Fibroblast of villous mesenchyme (primary cell): ENCODE data around the gene TDP1. TPM values are rescaled to one million over a fixed set of nuclear protein-coding genes. Genes with fewer than 3 reads are reported as not detected.

Experiments
- DNase-seq: peaks from one replicate; pipeline ENCODE4 v3.0.0-alpha.2; 2010; ENCODE audit warnings: low read depth
- H3K4me3 ChIP-seq: 2 replicates; pipeline ENCODE4 v1.5.1; 2011; ENCODE audit warnings: low read depth, mild to moderate bottlenecking, low read length
- total RNA-seq: library from RNA; depleted of rRNA; stranded (reverse); fragments of >200 nt; gene quantifications from 2 replicates; pipeline ENCODE4 v1.2.3, GENCODE V29; 2012
- TF ChIP-seq, protein P1 (sequence below): IDR thresholded peaks from 2 replicates; pipeline ENCODE4 v1.5.1; 2012; ENCODE audit warnings: low read depth, mild to moderate bottlenecking, low read length; ENCODE audit not compliant: insufficient read depth

TDP1 gene
- total RNA-seq, 1 donor, result 24.2 TPM

DNA sequence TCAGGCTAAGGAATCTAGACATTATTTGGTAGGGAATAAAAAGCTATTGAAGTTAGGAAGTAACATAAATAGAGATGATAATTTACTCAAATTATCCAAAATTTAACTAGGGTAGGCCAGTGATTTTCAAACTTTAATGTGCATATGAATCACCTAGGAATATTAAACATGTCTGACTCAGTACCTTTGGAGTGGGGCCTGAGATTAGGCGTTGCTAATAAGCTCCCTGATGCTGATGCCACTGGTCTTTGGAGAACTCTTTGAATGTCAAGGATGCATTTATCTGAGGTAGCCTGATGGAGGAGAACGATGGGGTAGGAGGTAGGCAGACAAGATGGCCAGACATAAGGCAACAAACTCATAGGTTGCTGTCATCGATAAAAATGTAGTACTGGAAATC is 34.4 kb upstream of the TDP1 start:
- DNase-seq, result no peak
- no peak overlapping the region for H3K4me3 ChIP-seq
- TF ChIP-seq, protein P1, sequence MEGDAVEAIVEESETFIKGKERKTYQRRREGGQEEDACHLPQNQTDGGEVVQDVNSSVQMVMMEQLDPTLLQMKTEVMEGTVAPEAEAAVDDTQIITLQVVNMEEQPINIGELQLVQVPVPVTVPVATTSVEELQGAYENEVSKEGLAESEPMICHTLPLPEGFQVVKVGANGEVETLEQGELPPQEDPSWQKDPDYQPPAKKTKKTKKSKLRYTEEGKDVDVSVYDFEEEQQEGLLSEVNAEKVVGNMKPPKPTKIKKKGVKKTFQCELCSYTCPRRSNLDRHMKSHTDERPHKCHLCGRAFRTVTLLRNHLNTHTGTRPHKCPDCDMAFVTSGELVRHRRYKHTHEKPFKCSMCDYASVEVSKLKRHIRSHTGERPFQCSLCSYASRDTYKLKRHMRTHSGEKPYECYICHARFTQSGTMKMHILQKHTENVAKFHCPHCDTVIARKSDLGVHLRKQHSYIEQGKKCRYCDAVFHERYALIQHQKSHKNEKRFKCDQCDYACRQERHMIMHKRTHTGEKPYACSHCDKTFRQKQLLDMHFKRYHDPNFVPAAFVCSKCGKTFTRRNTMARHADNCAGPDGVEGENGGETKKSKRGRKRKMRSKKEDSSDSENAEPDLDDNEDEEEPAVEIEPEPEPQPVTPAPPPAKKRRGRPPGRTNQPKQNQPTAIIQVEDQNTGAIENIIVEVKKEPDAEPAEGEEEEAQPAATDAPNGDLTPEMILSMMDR, result no peak

DNA sequence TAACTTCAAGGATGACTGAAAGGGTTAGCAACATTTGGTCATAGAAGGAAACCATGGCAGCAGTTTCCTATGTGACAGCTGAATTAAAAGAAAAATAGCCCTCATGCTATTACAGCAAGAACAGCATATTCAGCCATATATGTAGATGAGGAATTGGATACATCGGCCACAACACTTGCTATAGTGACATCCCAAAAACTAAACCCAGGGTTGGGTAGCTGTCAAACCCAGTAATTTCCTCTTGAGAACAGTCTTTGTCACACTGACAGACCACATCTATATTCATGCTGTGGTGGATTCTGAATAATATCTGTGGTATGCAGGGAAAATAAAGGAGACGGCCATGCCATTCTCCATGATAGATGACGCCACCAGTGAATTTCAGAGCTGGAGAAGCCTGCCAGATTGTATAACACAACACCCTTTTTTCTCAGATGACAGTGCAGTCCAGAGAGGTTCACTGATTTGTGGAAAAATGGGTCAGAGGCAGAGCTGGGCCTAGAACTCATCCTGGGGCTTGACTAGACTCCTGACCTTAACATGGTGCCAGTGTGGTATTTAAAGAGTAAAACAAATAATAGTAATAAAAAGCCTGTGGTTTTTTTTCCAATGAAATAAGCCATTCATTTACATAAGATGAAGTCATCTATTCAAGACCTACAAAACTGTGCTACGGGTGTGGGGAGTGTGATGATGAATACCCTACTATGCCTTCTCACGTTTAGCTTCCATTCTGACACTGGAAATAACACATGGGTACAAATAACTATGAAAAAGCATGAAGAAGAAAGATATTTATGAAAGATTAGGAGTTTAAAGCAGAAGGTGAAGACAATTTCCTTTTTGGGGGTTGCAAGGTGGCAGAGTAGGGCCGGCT is 33.5 kb upstream of the TDP1 start:
- DNase-seq, result no peak
- no peak overlapping the region for H3K4me3 ChIP-seq
- TF ChIP-seq, protein P1, result no peak

DNA sequence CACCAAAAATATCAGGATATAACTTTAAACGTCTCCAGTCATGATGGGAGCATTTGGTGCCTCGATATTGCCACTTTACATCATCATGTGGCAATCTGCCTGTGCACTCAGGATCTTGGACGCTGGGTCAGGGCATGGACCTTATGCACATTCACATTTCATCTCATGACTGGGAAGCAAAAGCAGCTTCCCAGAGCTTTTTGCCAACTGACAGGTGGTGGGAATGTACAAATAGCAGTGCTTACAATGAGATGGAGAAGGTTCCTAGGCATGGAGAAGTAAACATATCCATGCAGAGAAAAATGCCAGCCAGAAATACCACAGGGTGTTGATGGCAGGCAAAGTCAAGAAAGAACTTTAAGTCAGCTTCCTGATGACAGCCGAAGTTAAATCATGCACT is 31.5 kb upstream of the TDP1 start:
- TF ChIP-seq, protein P1, result no peak
- no peak overlapping the region for H3K4me3 ChIP-seq
- DNase-seq, result no peak

DNA sequence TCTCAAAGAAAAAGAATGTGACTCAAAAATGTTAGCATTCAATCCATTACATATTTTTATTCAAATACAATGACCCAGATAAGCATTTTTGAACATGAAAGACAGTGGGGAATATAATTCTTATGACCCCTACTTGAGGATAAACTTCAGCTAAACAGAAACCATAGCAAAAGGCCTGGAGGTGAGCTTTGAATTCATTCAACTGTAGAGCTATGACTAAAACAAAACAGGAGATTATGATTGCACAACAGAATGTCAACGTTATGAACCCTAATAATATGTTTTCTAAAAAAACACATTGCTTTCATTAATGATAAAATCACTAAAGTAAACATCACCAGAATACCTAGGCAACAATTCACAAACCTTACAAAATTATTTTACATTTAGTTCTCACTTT is 29.0 kb upstream of the TDP1 start:
- H3K4me3 ChIP-seq, result no peak overlapping the region
- peak; percentile 66 for DNase-seq
- TF ChIP-seq, protein P1, result no peak

DNA sequence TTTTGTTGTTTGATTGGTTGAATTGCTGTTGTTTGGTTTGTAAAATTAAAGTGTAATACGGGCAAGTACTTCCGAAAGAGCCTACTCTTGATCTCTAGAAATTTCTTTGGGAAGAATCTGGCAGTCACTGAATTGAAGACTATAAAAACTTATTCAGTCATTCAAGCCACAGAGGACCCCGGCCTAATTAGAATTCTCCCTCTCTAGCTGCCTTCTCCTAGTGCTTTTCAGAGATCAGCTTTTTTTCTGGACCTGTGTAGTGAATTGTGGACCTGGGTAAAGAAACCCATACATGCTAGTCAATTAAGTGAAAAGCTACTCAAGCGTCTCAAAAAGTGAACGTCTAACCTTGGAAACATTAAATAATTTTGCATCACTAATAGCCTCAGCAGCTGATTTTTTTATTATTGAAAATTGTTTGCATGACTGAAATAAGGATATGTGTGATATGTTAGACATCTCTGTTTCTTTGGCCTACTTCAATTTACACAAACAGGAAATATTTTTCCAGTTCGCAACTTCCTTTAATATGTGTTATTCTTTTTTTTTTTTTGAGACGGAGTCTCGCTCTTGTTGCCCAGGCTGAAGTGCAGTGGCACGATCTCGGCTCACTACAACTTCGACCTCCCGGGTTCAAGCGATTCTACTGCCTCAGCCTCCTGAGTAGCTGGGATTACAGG is 28.4 kb upstream of the TDP1 start:
- DNase-seq, result no peak
- no peak overlapping the region for H3K4me3 ChIP-seq
- TF ChIP-seq, protein P1, result no peak

DNA sequence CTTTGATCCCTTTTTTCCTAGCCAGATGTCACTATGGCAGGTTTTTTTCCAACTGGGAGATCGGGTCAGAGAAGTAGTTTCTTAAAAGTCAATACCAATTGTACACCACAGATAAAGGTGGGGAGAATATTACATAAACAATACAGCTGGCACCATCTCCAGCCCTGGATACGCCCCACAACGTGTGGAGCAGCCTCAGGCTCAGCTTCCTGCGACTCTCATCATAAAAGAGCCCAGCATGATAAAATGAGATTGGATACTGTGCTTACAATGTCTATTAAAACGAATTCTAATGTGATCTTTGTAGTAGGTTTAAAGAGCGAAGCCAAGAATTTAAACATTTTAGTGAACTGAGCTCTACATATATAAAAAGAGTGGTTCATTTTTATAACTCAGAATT is 22.7 kb upstream of the TDP1 start:
- H3K4me3 ChIP-seq, result no peak overlapping the region

More for the DNA sequence above, 22.7 kb upstream of the TDP1 start:
- DNase-seq, result no peak
- TF ChIP-seq, protein P1, result no peak
